ENCODE measurements around the gene SLC4A5.

The SLC4A5 gene

GRCh38 chr2:74186038-74186437, 157.2 kb downstream of the SLC4A5 start:
- TF ChIP-seq SIN3A (IDR thresholded peaks at IDR 0.05; ENCODE audit: borderline replicate concordance, insufficient read depth, low read length), result no peak
- no peak for TF ChIP-seq POLR2AphosphoS5 (IDR thresholded peaks at IDR 0.05; ENCODE audit: low read depth, low read length)
- no peak for TF ChIP-seq TAF1 (IDR thresholded peaks at IDR 0.05; ENCODE audit: borderline replicate concordance, insufficient read depth, low read length)
- no peak for TF ChIP-seq FOXP2 (optimal IDR thresholded peaks at IDR 0.05; ENCODE audit: borderline replicate concordance, extremely low read depth, extremely low read length, insufficient read depth)
- TF ChIP-seq REST (IDR thresholded peaks at IDR 0.05; ENCODE audit: insufficient read depth in 1 of 2, low read depth in 2 of 2, low read length in 2 of 2), result no peak

DNA sequence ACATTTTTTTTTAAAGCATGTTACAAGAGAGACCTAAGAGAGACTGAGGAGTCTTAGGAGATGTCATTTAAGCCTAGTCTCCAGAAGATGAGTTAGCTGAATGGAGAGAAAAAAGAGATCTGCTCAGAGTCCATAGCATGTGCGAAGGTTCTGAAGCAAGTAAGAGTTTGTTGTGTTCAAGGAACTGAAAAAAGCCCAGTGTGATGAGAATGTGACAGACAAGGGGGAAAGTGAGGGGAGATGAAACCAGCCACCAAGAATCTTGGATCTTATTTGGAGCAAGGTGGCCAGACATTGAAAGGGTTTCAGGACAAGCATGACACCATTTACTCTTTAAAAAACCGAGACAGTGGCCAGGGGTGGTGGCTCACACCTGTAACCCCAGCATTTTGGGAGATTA, 159.3 kb downstream of the SLC4A5 start:
- TF ChIP-seq FOXP2 (optimal IDR thresholded peaks at IDR 0.05; ENCODE audit: borderline replicate concordance, extremely low read depth, extremely low read length, insufficient read depth) (no peak), REST (IDR thresholded peaks at IDR 0.05; ENCODE audit: insufficient read depth in 1 of 2, low read depth in 2 of 2, low read length in 2 of 2) (no peak), TAF1 (IDR thresholded peaks at IDR 0.05; ENCODE audit: borderline replicate concordance, insufficient read depth, low read length) (no peak), POLR2AphosphoS5 (IDR thresholded peaks at IDR 0.05; ENCODE audit: low read depth, low read length) (no peak), SIN3A (IDR thresholded peaks at IDR 0.05; ENCODE audit: borderline replicate concordance, insufficient read depth, low read length) (no peak)

GRCh38 chr2:74181739-74182138, 161.5 kb downstream of the SLC4A5 start:
- no peak for TF ChIP-seq REST (IDR thresholded peaks at IDR 0.05; ENCODE audit: insufficient read depth in 1 of 2, low read depth in 2 of 2, low read length in 2 of 2)
- no peak for TF ChIP-seq FOXP2 (optimal IDR thresholded peaks at IDR 0.05; ENCODE audit: borderline replicate concordance, extremely low read depth, extremely low read length, insufficient read depth)
- TF ChIP-seq POLR2AphosphoS5 (IDR thresholded peaks at IDR 0.05; ENCODE audit: low read depth, low read length), result no peak
- TF ChIP-seq TAF1 (IDR thresholded peaks at IDR 0.05; ENCODE audit: borderline replicate concordance, insufficient read depth, low read length), result no peak
- TF ChIP-seq SIN3A (IDR thresholded peaks at IDR 0.05; ENCODE audit: borderline replicate concordance, insufficient read depth, low read length), result no peak

GRCh38 chr2:74179063-74179865, 164.0 kb downstream of the SLC4A5 start:
- TF ChIP-seq TAF1 (IDR thresholded peaks at IDR 0.05; ENCODE audit: borderline replicate concordance, insufficient read depth, low read length), result peak; percentile 82; the same call in 1 of the 2 replicates
- no peak; the same call in 1 of the 2 replicates for TF ChIP-seq POLR2AphosphoS5 (IDR thresholded peaks at IDR 0.05; ENCODE audit: low read depth, low read length)
- TF ChIP-seq REST (IDR thresholded peaks at IDR 0.05; ENCODE audit: insufficient read depth in 1 of 2, low read depth in 2 of 2, low read length in 2 of 2), result no peak
- no peak for TF ChIP-seq FOXP2 (optimal IDR thresholded peaks at IDR 0.05; ENCODE audit: borderline replicate concordance, extremely low read depth, extremely low read length, insufficient read depth)
- no peak for TF ChIP-seq SIN3A (IDR thresholded peaks at IDR 0.05; ENCODE audit: borderline replicate concordance, insufficient read depth, low read length)
